Measurements from ENCODE around the gene SAMD11.
"Not testable (repeated sequence)": the region's sequence is repeated elsewhere in the genome, so short reads cannot be mapped to it uniquely, and the experiment has no call there.

- not testable (repeated sequence) for TF ChIP-seq CTCF (conservative IDR thresholded peaks at IDR 0.05 in 1 of 2, IDR thresholded peaks at IDR 0.05 in 1 of 2; ENCODE audit: extremely low read depth in 1 of 2, insufficient read depth in 1 of 2, low read depth in 1 of 2, low read length in 2 of 2); EZH2 (IDR thresholded peaks at IDR 0.05; ENCODE audit: borderline replicate concordance, low read length)
Measured at GRCh38 chr1:897951-898350, 25.8 kb upstream of the SAMD11 start.

All from mammary epithelial cell (primary cell).